Keratinocyte (primary cell): ENCODE results near the gene TMED5. TPM values are rescaled to one million over a fixed set of nuclear protein-coding genes. Genes with fewer than 3 reads are reported as not detected.

Source experiments
- DNase-seq: peaks from one replicate; pipeline ENCODE4 v3.0.0-alpha.2; 2011; ENCODE audit warnings: low read depth, missing footprints, low spot score
- FAIRE-seq: peaks from 2 replicates; lab custom pipeline; 2011; peaks lifted over from hg19 to GRCh38; lab: Jason Lieb, UNC
- H2AFZ ChIP-seq: 2 replicates; pipeline ENCODE4 v1.6.0; 2012; ENCODE audit warnings: low read length, control low read depth, inconsistent platforms; ENCODE audit not compliant: control insufficient read depth
- H3K27ac ChIP-seq: 2 replicates; pipeline ENCODE4 v1.5.1; 2011; ENCODE audit warnings: low read length; ENCODE audit not compliant: control insufficient read depth, insufficient read depth
- H3K27me3 ChIP-seq: 3 replicates; pipeline ENCODE4 v1.6.0; 2011; ENCODE audit warnings: low read length; ENCODE audit not compliant: control insufficient read depth, insufficient read depth; ENCODE audit errors: extremely low read depth
- H3K36me3 ChIP-seq, 2 experiments: 2 replicates in 1 of 2; 3 replicates in 1 of 2; pipeline ENCODE4 v1.5.1; 2011; ENCODE audit warnings: low read length in 2 of 2, mild to moderate bottlenecking in 1 of 2; ENCODE audit not compliant: control insufficient read depth in 2 of 2, insufficient read depth in 2 of 2; ENCODE audit errors: extremely low read depth in 1 of 2
- H3K4me1 ChIP-seq: 3 replicates; pipeline ENCODE4 v1.5.1; 2011; ENCODE audit warnings: low read length; ENCODE audit not compliant: control insufficient read depth, insufficient read depth; ENCODE audit errors: extremely low read depth
- H3K4me2 ChIP-seq: 3 replicates; pipeline ENCODE4 v1.6.0; 2011; ENCODE audit warnings: low read depth, low read length; ENCODE audit not compliant: control insufficient read depth, insufficient read depth; ENCODE audit errors: extremely low read depth
- H3K4me3 ChIP-seq, 3 experiments: fragments of 200-600 bp in 1 of 3; sonication (generic) in 1 of 3; 2 replicates in 2 of 3; 3 replicates in 1 of 3; pipeline ENCODE4 v1.5.1; 2011 to 2016; ENCODE audit warnings: low read length in 3 of 3, mild to moderate bottlenecking in 3 of 3, control low read depth in 2 of 3, inconsistent platforms in 1 of 3, low read depth in 1 of 3, mixed read lengths in 1 of 3, mixed run types in 1 of 3, moderate library complexity in 1 of 3; ENCODE audit not compliant: control insufficient read depth in 2 of 3, insufficient read depth in 2 of 3; ENCODE audit errors: extremely low read depth in 1 of 3
- H3K79me2 ChIP-seq: 2 replicates; pipeline ENCODE4 v1.6.0; 2012; ENCODE audit warnings: low read length; ENCODE audit not compliant: control insufficient read depth, insufficient read depth
- H3K9ac ChIP-seq: 3 replicates; pipeline ENCODE4 v1.6.0; 2011; ENCODE audit warnings: low read length; ENCODE audit not compliant: control insufficient read depth, insufficient read depth; ENCODE audit errors: extremely low read depth
- H3K9me1 ChIP-seq: 3 replicates; pipeline ENCODE4 v1.6.0; 2011; ENCODE audit warnings: low read length; ENCODE audit not compliant: control insufficient read depth, insufficient read depth; ENCODE audit errors: extremely low read depth
- H3K9me3 ChIP-seq: 2 replicates; pipeline ENCODE4 v1.5.1; 2012; ENCODE audit warnings: low read depth, low read length; ENCODE audit not compliant: control insufficient read depth
- H4K20me1 ChIP-seq: 3 replicates; pipeline ENCODE4 v1.6.0; 2011; ENCODE audit warnings: low read length; ENCODE audit not compliant: control insufficient read depth, insufficient read depth; ENCODE audit errors: extremely low read depth
- EZH2 ChIP-seq: IDR thresholded peaks from one replicate; pipeline ENCODE4 v1.6.1; 2012; ENCODE audit warnings: inconsistent platforms, mild to moderate bottlenecking, low read length, moderate library complexity
- dilution Hi-C: fragments of 300-500 bp; cut with MboI; formaldehyde crosslinking; loops from one replicate; pipeline ENCODE4 v1.7.0; 2020; ENCODE audit warnings: low sequenced_read_pairs; ENCODE audit not compliant: extremely low pct_ligation_motif_present
- polyA plus RNA-seq, 5 experiments: library from polyadenylated mRNA; depleted of rRNA in 3 of 5; stranded (reverse) in 3 of 5; stranded (forward) in 1 of 5; unstranded in 1 of 5; fragments of >200 nt; gene quantifications; 1 replicate in 1 of 5; 2 replicates in 3 of 5; 3 replicates in 1 of 5; pipeline versions ENCODE4 v1.2.1 to v1.2.3, GENCODE V29; 2011 to 2012; ENCODE audit warnings: missing spikeins in 2 of 5, low read depth in 1 of 5, low replicate concordance in 1 of 5
- TF ChIP-seq, protein P1 (sequence below), 3 experiments: IDR thresholded peaks in 1 of 3; conservative IDR thresholded peaks in 1 of 3; optimal IDR thresholded peaks in 1 of 3; 2 replicates in 2 of 3; 3 replicates in 1 of 3; pipeline versions ENCODE3 to v1.5.1; 2011; ENCODE audit warnings: low read length in 3 of 3, mild to moderate bottlenecking in 3 of 3, moderate library complexity in 2 of 3, control low read depth in 1 of 3, inconsistent platforms in 1 of 3; ENCODE audit not compliant: insufficient read depth in 2 of 3; ENCODE audit errors: extremely low read depth in 1 of 3

The TMED5 gene
- polyA plus RNA-seq, 1 donor (not counting 4 experiments of a cell fraction or from before 2014, with no cell fraction given) = 55.4 TPM

DNA sequence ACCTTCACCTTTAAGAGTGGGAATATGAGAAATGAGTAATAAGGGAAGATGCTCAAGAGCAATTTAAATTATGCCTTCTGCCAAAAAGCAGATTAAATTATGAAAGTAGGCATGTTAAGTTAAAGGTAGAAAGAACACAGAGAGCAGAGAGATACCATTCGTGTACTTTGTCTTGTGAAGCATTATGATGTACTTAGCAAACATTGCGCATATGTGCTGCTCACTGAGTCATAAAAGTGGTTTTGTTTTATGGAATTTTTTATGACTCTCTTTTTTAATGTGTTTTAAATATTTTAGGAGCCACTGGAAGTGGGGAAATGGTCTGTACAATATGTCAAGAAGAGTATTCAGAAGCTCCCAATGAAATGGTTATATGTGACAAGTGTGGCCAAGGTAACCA is 65.8 kb downstream of the TMED5 start:
- TF ChIP-seq EZH2 = no peak
- TF ChIP-seq, protein P1, sequence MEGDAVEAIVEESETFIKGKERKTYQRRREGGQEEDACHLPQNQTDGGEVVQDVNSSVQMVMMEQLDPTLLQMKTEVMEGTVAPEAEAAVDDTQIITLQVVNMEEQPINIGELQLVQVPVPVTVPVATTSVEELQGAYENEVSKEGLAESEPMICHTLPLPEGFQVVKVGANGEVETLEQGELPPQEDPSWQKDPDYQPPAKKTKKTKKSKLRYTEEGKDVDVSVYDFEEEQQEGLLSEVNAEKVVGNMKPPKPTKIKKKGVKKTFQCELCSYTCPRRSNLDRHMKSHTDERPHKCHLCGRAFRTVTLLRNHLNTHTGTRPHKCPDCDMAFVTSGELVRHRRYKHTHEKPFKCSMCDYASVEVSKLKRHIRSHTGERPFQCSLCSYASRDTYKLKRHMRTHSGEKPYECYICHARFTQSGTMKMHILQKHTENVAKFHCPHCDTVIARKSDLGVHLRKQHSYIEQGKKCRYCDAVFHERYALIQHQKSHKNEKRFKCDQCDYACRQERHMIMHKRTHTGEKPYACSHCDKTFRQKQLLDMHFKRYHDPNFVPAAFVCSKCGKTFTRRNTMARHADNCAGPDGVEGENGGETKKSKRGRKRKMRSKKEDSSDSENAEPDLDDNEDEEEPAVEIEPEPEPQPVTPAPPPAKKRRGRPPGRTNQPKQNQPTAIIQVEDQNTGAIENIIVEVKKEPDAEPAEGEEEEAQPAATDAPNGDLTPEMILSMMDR (optimal IDR thresholded peaks at IDR 0.05 in 1 of 3, IDR thresholded peaks at IDR 0.05 in 1 of 3, conservative IDR thresholded peaks at IDR 0.05 in 1 of 3; ENCODE audit: extremely low read depth in 1 of 3, insufficient read depth in 2 of 3, low read length in 3 of 3) = no peak
- Histone ChIP-seq H3K36me3 (peaks cover 0 to 11% of the 10 kb centered on the region in 2 experiments), H3K9ac (no peak overlapping the region), H3K4me3 (no peak overlapping the region), H3K4me1 (no peaks in the 10 kb centered on the region), H3K9me1 (no peaks in the 10 kb centered on the region), H2AFZ (no peak overlapping the region), H3K9me3 (no peaks in the 10 kb centered on the region), H3K27me3 (no peaks in the 10 kb centered on the region), H3K4me2 (no peak overlapping the region), H3K27ac (no peak overlapping the region), H4K20me1 (peaks cover 2% of the 10 kb centered on the region), H3K79me2 (peaks cover 19% of the 10 kb centered on the region)
- DNase-seq = no peak
- FAIRE-seq = no peak
- dilution Hi-C loops = no loop called here

DNA sequence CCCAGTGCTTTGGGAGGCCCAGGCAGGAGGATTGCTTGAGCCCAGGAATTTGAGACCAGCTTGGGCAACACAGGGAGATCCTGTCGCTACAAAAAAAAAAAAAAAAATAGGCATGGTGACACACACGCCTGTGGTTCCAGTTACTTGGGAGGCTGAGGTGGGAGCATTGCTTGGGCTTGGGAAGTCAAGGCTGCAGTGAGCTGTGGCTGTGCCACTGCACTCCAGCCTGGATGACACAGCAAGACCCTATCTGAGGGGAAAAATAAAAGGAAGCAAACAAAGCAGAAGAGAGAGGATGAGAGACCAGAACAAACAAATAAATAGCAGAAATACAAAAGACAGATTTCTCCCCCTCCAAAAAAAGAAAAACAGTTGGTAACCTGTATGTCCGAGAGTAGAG is 67.1 kb downstream of the TMED5 start:
- Histone ChIP-seq H3K27me3 (no peaks in the 10 kb centered on the region), H3K4me3 (no peak overlapping the region), H3K4me1 (no peaks in the 10 kb centered on the region), H3K4me2 (no peak overlapping the region), H3K9ac (no peak overlapping the region), H3K36me3 (peaks cover 0 to 9% of the 10 kb centered on the region in 2 experiments), H3K9me3 (no peaks in the 10 kb centered on the region), H3K27ac (no peak overlapping the region), H4K20me1 (peaks cover 2% of the 10 kb centered on the region), H3K9me1 (no peaks in the 10 kb centered on the region), H3K79me2 (peaks cover 27% of the 10 kb centered on the region), H2AFZ (no peak overlapping the region)
- FAIRE-seq (no peak), DNase-seq (no peak)
- no peak for TF ChIP-seq EZH2
- TF ChIP-seq, protein P1 (optimal IDR thresholded peaks at IDR 0.05 in 1 of 3, IDR thresholded peaks at IDR 0.05 in 1 of 3, conservative IDR thresholded peaks at IDR 0.05 in 1 of 3; ENCODE audit: extremely low read depth in 1 of 3, insufficient read depth in 2 of 3, low read length in 3 of 3) = no peak
- dilution Hi-C loops = no loop called here
